ENCODE measurements around the gene C7orf57.

C7orf57 gene

GRCh38 chr7:48087349-48087748 lies 52.0 kb downstream of the C7orf57 start:
- no peak for DNase-seq

- DNase-seq: peak; percentile 72
These were observed 53.3 kb downstream of the C7orf57 start for GRCh38 chr7:48088559-48089045.

DNA sequence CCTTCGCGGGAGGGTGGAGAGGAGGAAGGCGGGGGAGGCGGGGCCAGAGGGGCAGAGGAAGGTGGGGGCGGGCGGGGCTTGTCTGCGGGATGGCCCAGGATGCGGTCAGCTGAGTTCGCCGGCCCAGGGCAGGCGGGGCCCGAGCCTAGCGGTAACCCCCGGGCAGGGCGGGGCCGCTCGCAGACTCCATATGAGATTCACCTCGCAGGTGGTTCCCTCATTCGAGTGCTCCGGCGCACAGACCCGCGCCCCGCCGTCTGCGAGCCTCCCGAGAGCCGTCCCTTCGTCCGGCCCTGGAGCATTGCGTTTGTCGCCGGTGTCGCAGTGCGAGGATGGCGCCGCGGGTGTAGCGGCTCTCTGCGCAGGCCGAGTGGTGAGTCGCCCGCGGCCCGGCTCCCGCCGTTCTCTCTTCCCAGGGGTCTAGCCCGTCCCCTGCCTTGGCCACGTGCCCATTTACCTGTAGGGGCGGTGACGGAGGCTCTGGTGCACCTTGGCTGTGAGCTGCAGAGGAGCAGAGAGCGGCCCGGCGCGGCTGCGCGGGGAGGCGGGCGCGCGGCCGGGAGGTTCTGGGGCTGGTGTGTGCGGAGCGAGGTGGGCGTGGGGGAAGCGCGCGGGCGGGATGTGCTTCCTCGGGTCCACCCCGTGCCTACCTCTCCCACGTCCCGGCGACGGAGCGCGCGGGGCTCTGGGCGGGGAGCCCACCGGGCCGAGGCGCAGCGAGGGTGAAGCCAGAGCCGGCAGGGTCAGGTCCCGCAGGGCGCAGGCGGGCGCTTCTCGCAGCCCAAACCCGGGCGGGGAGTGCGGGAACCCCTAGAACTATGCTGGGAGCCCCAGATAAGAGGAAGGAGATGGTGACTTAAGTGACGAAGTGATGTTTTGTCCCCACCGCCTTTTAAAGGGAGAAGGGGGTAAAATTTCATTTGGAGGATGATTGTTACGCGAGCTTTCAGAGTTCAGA lies 54.0 kb downstream of the C7orf57 start, which contains the start of gene UPP1:
UPP1 (plus strand) TSS at position 220 of the 958 bp plus-strand sequence. CDS start 5,519 bp downstream, outside the sequence.
- peak; percentile 89 for DNase-seq

GRCh38 chr7:48090095-48090805 lies 54.9 kb downstream of the C7orf57 start:
- DNase-seq: peak; percentile 57

DNA sequence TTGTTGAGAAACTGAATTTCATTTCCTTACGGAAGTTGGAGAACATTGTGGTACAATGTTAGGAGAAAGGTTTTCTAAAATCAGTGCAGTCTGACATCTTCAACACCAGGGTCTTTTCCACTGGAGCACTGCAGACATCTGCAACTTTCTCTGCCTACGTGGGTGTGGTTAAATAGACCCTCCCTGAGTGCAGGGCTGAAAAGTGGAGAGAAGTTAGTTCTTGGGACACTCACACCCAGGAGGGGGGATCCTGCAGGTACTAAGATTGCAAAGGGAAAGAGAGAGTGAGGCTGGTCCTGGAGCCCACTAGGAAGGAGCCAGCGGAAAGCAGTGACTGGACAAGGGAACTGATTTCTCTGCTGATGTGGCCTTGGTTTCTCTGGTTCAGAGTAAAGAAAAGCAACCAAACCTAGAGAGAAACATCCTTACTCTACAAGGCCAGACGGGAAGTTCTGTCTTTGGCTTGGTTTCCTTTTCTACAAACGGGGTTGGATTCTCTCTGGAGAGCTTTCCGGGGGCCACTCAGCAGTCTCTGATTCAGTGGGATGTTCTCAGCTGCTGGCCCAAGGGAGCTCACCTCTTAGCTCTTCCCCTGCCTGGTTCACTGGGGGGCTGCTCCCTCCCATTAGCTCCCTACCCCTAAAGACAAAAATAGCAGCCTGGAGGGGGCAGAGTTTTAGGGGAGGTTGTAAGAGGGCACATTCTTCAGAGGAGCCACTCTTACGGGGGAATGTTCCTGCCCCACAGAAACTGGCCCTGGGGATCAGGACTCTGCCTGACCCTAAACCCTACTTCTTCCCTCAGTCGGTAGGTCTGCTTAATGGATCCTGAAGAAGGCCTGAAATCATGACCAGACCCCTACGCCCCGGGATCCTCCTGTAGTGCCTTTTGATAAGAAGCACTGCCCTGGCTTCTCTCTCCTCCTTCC lies 56.4 kb downstream of the C7orf57 start:
- DNase-seq: no peak

GRCh38 chr7:48094861-48095293 lies 59.5 kb downstream of the C7orf57 start:
- no peak for DNase-seq

GRCh38 chr7:48096273-48096672 lies 60.9 kb downstream of the C7orf57 start:
- no peak for DNase-seq

GRCh38 chr7:48097521-48098231 lies 62.3 kb downstream of the C7orf57 start:
- DNase-seq: no peak

DNA sequence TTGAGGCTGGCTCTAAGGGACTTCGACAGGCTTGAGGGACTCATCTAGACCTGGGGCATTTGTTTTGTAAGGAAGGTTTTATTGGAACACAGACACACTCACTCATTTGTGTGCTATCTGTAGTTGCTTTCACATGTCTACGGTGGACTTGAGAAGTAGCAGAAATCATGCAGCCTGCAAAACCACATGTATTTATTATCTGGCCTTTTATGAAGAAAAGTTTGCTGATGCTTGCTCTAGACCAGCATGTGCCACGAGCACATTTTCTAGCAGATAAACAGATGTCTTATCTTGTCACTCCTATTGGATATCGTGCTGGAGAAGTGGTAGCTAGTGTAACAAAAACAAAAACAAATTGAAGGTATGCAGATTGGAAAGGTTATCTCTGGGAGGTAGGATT lies 63.5 kb downstream of the C7orf57 start:
- DNase-seq: no peak

DNA sequence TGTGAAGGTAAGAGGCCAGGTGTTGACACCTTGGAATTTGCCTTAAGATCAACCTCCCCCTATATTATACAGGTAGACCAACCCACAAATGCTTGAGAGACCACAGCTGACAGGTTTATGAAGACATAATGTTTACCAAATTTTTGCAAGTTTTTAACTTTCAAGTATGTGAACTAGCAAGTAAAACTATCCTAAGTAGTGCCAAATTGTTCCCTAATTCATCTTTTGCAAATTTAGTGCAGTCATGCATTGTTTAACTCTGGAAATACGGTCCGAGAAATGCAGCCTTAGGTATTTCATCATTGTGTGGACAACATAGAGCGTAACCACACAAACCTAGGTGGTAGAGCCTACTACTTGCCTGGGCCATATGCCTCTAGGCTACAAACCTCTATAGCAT lies 64.4 kb downstream of the C7orf57 start:
- DNase-seq: no peak

GRCh38 chr7:48101352-48101751 lies 66.0 kb downstream of the C7orf57 start:
- no peak for DNase-seq

- DNase-seq: no peak
These were observed 66.6 kb downstream of the C7orf57 start for GRCh38 chr7:48101968-48102367.

DNA sequence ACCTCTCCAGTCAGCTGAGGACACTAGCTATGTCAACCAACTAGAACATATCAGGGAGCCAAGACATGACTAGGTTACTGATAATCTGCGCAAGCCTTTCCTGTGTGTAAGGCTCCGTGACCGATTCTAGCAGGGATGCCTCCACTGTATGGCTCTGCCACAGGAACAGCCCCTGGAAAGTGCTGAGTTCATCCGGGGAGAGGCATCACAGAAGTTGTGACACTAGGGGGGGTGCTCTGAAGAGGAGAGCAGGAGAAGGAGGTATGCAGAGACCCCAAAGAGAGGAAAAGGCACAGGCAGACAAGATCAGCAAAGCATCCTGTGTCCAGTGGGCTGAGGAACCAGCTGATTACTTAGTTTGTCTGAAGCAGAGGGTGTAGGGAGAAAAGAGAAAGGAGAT lies 67.2 kb downstream of the C7orf57 start:
- no peak for DNase-seq

DNA sequence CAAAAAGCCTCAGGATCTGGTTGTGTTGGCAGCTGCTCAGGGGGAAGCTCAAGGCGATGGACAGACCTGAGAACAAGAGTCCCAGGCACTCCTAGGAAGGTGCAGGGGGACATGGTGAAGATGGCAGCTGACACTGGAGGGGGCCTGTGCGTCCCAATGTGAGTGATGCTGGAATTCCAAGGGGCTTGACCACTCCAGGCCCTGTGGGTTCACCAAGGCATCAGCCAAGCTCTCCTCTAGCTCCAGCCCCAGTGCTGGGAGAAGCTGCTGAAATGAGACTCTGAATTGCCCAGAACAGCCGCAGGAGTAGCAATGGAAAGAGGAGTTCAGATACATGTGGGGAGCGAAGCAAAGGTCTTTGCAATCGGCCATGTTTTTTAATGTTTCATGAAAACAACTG lies 69.7 kb downstream of the C7orf57 start:
- no peak for DNase-seq

DNA sequence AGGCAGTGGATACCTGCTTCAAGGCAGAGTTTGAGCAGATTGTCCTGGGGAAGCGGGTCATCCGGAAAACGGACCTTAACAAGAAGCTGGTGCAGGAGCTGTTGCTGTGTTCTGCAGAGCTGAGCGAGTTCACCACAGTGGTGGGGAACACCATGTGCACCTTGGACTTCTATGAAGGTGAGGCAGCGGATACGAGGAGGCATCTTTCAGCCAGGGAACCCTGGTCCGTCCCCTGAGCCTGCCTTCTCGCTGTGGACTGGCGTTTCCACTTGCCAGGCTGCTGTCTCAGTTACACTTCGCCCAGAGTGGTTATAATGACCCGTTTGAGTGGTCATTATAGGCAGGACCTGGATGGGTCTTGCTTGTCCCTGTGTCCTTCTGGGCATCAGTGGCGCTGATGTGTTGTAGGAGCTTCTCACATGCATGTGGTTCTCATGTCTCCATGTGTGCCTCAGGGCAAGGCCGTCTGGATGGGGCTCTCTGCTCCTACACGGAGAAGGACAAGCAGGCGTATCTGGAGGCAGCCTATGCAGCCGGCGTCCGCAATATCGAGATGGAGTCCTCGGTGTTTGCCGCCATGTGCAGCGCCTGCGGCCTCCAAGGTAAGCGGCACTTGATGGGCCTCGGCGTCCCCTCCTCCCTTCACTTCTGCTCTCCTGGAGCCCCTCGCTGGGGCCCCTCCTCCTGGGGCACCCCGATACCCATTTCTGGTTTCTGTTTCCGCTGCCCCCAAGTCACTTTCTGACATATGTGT lies 71.7 kb downstream of the C7orf57 start:
- no peak for DNase-seq

DNA sequence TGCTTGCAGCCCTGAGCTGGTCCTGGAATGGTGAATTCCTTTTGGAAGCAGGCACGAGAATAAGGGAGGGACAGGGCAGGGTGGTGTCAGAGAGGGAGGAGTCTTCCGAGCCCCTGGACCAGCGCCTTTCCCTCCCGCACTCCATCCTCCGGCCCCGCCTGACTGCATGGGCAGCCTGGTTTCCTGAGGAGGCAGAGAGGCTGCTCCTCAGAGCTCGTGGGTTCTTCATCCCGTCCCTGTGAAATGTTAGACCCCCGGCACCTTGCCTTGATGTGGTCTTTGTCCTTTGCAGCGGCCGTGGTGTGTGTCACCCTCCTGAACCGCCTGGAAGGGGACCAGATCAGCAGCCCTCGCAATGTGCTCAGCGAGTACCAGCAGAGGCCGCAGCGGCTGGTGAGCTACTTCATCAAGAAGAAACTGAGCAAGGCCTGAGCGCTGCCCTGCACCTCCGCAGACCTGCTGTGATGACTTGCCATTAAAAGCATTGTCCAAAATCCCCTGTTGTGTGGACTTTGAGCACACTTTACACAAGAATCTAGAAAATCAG lies 72.7 kb downstream of the C7orf57 start:
- no peak for DNase-seq

- no peak for DNase-seq
These were observed 73.9 kb downstream of the C7orf57 start for GRCh38 chr7:48108959-48109847.

- peak; percentile 71 for DNase-seq
These were observed 74.7 kb downstream of the C7orf57 start for GRCh38 chr7:48109848-48110663.

DNA sequence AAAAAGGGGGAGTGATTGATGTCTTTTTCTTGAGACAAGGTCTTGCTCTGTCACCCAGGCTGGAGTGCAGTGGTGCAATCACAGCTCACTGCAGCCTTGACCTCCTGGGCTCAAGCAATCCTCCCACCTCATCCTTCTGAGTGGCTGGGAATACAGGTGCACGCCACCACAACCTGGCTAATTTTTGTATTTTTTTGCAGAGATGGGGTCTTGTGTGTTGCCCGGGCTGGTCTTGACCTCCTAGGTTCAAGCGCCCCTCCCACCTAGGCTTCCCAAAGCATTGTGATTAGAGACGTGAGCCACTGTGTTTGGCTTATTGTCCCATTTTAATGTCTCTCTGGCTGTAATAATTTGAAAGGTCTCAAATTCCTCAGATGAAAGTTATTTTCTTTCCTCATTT lies 75.5 kb downstream of the C7orf57 start:
- DNase-seq: no peak
